Parathyroid adenoma (tissue), 2 donors: Measurements from ENCODE around the gene IMPDH1.

Experiments used
- H2AFZ ChIP-seq: fragments of 300-600 bp; sonication (generic); one replicate; pipeline ENCODE4 v1.7.0; 2017; ENCODE audit warnings: antibody characterized with exemption, mild to moderate bottlenecking
- H3K27ac ChIP-seq: fragments of 300-600 bp; sonication (generic); one replicate; pipeline ENCODE4 v1.7.0; 2017
- H3K27me3 ChIP-seq: fragments of 300-600 bp; sonication (generic); one replicate; pipeline ENCODE4 v1.7.0; 2017; ENCODE audit warnings: low read length; ENCODE audit not compliant: control insufficient read depth, insufficient read depth
- H3K36me3 ChIP-seq: fragments of 300-600 bp; sonication (generic); one replicate; pipeline ENCODE4 v1.7.0; 2017; ENCODE audit warnings: low read length; ENCODE audit not compliant: control insufficient read depth, insufficient read depth
- H3K4me1 ChIP-seq: fragments of 300-600 bp; sonication (generic); one replicate; pipeline ENCODE4 v1.7.0; 2017; ENCODE audit warnings: control low read depth
- H3K4me2 ChIP-seq: fragments of 300-600 bp; sonication (generic); one replicate; pipeline ENCODE4 v1.7.0; 2017; ENCODE audit warnings: low read length
- H3K4me3 ChIP-seq: fragments of 300-600 bp; sonication (generic); one replicate; pipeline ENCODE4 v1.7.0; 2017; ENCODE audit warnings: low read depth, low read length
- H3K79me2 ChIP-seq: fragments of 300-600 bp; sonication (generic); one replicate; pipeline ENCODE4 v1.7.0; 2017; ENCODE audit warnings: control low read depth
- H3K9ac ChIP-seq: fragments of 300-600 bp; sonication (generic); one replicate; pipeline ENCODE4 v1.7.0; 2017; ENCODE audit warnings: mild to moderate bottlenecking
- H3K9me3 ChIP-seq: fragments of 300-600 bp; sonication (generic); one replicate; pipeline ENCODE4 v1.7.0; 2017; ENCODE audit warnings: low read length; ENCODE audit not compliant: control insufficient read depth
- CTCF ChIP-seq: fragments of 300-600 bp; sonication (generic); IDR thresholded peaks from one replicate; pipeline ENCODE4 v1.7.0; 2017; ENCODE audit warnings: antibody characterized with exemption, mild to moderate bottlenecking
- donor health status: primary hyperparathyroidism.

IMPDH1 gene

GRCh38 chr7:128427289-128427891 is 17.6 kb upstream of the IMPDH1 start:
- Histone ChIP-seq H3K36me3 (no peaks in the 10 kb centered on the region), H3K27ac (no peak overlapping the region), H3K4me2 (no peak overlapping the region), H3K4me3 (no peak overlapping the region), H2AFZ (no peak overlapping the region), H3K9ac (no peak overlapping the region), H3K4me1 (no peaks in the 10 kb centered on the region), H3K9me3 (no peaks in the 10 kb centered on the region), H3K79me2 (no peaks in the 10 kb centered on the region), H3K27me3 (no peaks in the 10 kb centered on the region)
- TF ChIP-seq CTCF: peak; percentile 86

GRCh38 chr7:128425850-128426249 is 16.1 kb upstream of the IMPDH1 start:
- no peak overlapping the region for H3K9ac ChIP-seq

GRCh38 chr7:128424686-128425275 is 15.0 kb upstream of the IMPDH1 start:
- H3K4me2 ChIP-seq: no peak overlapping the region
- no peak for TF ChIP-seq CTCF
- no peak overlapping the region for H3K9ac ChIP-seq
- H3K27me3 ChIP-seq: no peaks in the 10 kb centered on the region
- H3K36me3 ChIP-seq: no peaks in the 10 kb centered on the region
- H3K27ac ChIP-seq: no peak overlapping the region
- no peak overlapping the region for H2AFZ ChIP-seq
- no peaks in the 10 kb centered on the region for H3K9me3 ChIP-seq
- H3K4me3 ChIP-seq: no peak overlapping the region
- H3K79me2 ChIP-seq: no peaks in the 10 kb centered on the region
- peaks cover 3% of the 10 kb centered on the region for H3K4me1 ChIP-seq

More at GRCh38 chr7:128425850-128426249, 16.1 kb upstream of the IMPDH1 start:
- Histone ChIP-seq H3K4me1 (peaks cover 1% of the 10 kb centered on the region), H3K27me3 (no peaks in the 10 kb centered on the region), H3K36me3 (no peaks in the 10 kb centered on the region), H2AFZ (no peak overlapping the region), H3K4me3 (no peak overlapping the region), H3K79me2 (no peaks in the 10 kb centered on the region), H3K27ac (no peak overlapping the region), H3K4me2 (no peak overlapping the region), H3K9me3 (no peaks in the 10 kb centered on the region)
- peak; percentile 86 for TF ChIP-seq CTCF

- Histone ChIP-seq H3K4me3 (no peak overlapping the region), H3K36me3 (no peaks in the 10 kb centered on the region), H3K9ac (no peak overlapping the region), H3K4me2 (no peak overlapping the region), H3K79me2 (no peaks in the 10 kb centered on the region), H3K27ac (no peak overlapping the region), H3K9me3 (no peaks in the 10 kb centered on the region), H3K27me3 (no peaks in the 10 kb centered on the region), H3K4me1 (peaks cover 3% of the 10 kb centered on the region), H2AFZ (no peak overlapping the region)
- TF ChIP-seq CTCF: no peak
Observed at GRCh38 chr7:128422842-128423241, 13.1 kb upstream of the IMPDH1 start.

GRCh38 chr7:128422037-128422436 is 12.3 kb upstream of the IMPDH1 start:
- no peaks in the 10 kb centered on the region for H3K9me3 ChIP-seq
- H3K9ac ChIP-seq: no peak overlapping the region
- H3K36me3 ChIP-seq: no peaks in the 10 kb centered on the region
- H3K27me3 ChIP-seq: no peaks in the 10 kb centered on the region
- no peak overlapping the region for H3K27ac ChIP-seq
- no peak overlapping the region for H3K4me2 ChIP-seq
- H3K4me1 ChIP-seq: peaks cover 3% of the 10 kb centered on the region
- no peak overlapping the region for H3K4me3 ChIP-seq
- no peaks in the 10 kb centered on the region for H3K79me2 ChIP-seq
- H2AFZ ChIP-seq: no peak overlapping the region
- TF ChIP-seq CTCF: no peak
